GM12891 (cell line): ENCODE data around the gene FMC1.

Experiments used
- POLR2A ChIP-seq: IDR thresholded peaks from 2 replicates; pipeline ENCODE4 v1.6.1; 2011; ENCODE audit warnings: low read depth, low read length, control low read depth
- POLR2AphosphoS5 ChIP-seq: IDR thresholded peaks from 2 replicates; pipeline ENCODE4 v1.6.1; 2011; ENCODE audit warnings: low read depth, low read length, control low read depth
- POU2F2 ChIP-seq: IDR thresholded peaks from 2 replicates; pipeline ENCODE4 v1.6.1; 2011; ENCODE audit warnings: low read depth, mild to moderate bottlenecking, control low read depth, low read length, moderate library complexity
- SPI1 ChIP-seq: IDR thresholded peaks from 2 replicates; pipeline ENCODE4 v1.6.1; 2011; ENCODE audit warnings: low read depth, low read length, control low read depth
- TAF1 ChIP-seq: IDR thresholded peaks from 2 replicates; pipeline ENCODE4 v1.6.1; 2011; ENCODE audit warnings: low read depth, low read length, control low read depth

DNA sequence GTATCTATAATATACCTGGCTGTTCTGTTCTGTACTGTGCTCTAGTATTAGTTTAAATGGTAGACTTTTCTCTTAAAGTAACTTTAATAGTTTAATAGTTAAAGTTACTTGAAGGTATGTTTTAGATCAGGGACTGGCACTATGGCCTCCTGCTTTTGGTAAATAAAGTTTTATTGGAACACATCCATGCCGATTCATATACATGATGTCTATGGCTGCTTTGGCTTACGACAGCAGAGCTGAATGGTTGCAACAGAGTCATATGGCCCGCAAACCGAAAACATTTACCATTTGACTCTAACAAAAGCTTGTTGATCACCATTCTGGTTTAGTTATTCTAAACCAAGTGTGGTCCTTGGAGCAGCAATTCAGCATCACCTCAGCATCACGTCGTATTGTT, 25.3 kb downstream of the FMC1 start:
- no peak for TF ChIP-seq SPI1
- no peak for TF ChIP-seq POLR2AphosphoS5
- TF ChIP-seq POLR2A, result no peak
- no peak for TF ChIP-seq TAF1
- TF ChIP-seq POU2F2, result no peak
